NCI-H2196 treated with DMSO at 0.1 percent for 48 hours (cell line): Measurements from ENCODE around the gene AKR7A3.
"Not testable (repeated sequence)": the region's sequence is repeated elsewhere in the genome, so short reads cannot be mapped to it uniquely, and the experiment has no call there.

Experiments
- DNase-seq: peaks from one replicate; lab custom pipeline; 2025; ENCODE audit not compliant: unreplicated experiment; lab: John Stamatoyannopoulos, UW

AKR7A3 gene

GRCh38 chr1:19294638-19295037 is 6.1 kb upstream of the AKR7A3 start:
- no peak for DNase-seq

- DNase-seq = no peak
These were observed 674 bp upstream of the AKR7A3 start for GRCh38 chr1:19289244-19289643.

- DNase-seq = no peak
These were observed 959 bp downstream of the AKR7A3 start for GRCh38 chr1:19287436-19288185.

GRCh38 chr1:19285807-19286206 is 2.8 kb downstream of the AKR7A3 start:
- not testable (repeated sequence) for DNase-seq

GRCh38 chr1:19285366-19285765 is 3.2 kb downstream of the AKR7A3 start:
- not testable (repeated sequence) for DNase-seq

- no peak for DNase-seq
These were observed 3.7 kb downstream of the AKR7A3 start for GRCh38 chr1:19284881-19285280.

- DNase-seq = no peak
These were observed 4.7 kb downstream of the AKR7A3 start for GRCh38 chr1:19283891-19284290.

GRCh38 chr1:19274636-19275035 is 13.9 kb downstream of the AKR7A3 start:
- DNase-seq = no peak

GRCh38 chr1:19273844-19274531 is 14.6 kb downstream of the AKR7A3 start:
- not testable (repeated sequence) for DNase-seq

- DNase-seq = no peak
These were observed 15.3 kb downstream of the AKR7A3 start for GRCh38 chr1:19273106-19273843.

GRCh38 chr1:19272064-19272463 is 16.5 kb downstream of the AKR7A3 start:
- DNase-seq = no peak

- not testable (repeated sequence) for DNase-seq
These were observed 18.2 kb downstream of the AKR7A3 start for GRCh38 chr1:19270343-19270730.

GRCh38 chr1:19269427-19270342 is 18.9 kb downstream of the AKR7A3 start:
- not testable (repeated sequence) for DNase-seq

- no peak for DNase-seq
These were observed 20.1 kb downstream of the AKR7A3 start for GRCh38 chr1:19268445-19268844.

- DNase-seq = no peak
These were observed 25.8 kb downstream of the AKR7A3 start for GRCh38 chr1:19262744-19263143.

GRCh38 chr1:19262047-19262446 is 26.5 kb downstream of the AKR7A3 start:
- DNase-seq = no peak

GRCh38 chr1:19260211-19261138 is 28.1 kb downstream of the AKR7A3 start:
- peak; percentile 73 for DNase-seq

GRCh38 chr1:19258353-19258752 is 30.2 kb downstream of the AKR7A3 start:
- DNase-seq = no peak

- DNase-seq = no peak
These were observed 31.2 kb downstream of the AKR7A3 start for GRCh38 chr1:19257178-19257914.
